ENCODE results near the gene ACTR3. TPM values are rescaled to one million over a fixed set of nuclear protein-coding genes. Genes with fewer than 3 reads are reported as not detected.
A peak's percentile ranks its signal among the peaks of the same experiment; 100 is the strongest.

The ACTR3 gene
- total RNA-seq, 5 donors from 2014 or later (not counting 1 experiment from before 2014, with no cell fraction given), result 228 to 277 (median 255) TPM

DNA sequence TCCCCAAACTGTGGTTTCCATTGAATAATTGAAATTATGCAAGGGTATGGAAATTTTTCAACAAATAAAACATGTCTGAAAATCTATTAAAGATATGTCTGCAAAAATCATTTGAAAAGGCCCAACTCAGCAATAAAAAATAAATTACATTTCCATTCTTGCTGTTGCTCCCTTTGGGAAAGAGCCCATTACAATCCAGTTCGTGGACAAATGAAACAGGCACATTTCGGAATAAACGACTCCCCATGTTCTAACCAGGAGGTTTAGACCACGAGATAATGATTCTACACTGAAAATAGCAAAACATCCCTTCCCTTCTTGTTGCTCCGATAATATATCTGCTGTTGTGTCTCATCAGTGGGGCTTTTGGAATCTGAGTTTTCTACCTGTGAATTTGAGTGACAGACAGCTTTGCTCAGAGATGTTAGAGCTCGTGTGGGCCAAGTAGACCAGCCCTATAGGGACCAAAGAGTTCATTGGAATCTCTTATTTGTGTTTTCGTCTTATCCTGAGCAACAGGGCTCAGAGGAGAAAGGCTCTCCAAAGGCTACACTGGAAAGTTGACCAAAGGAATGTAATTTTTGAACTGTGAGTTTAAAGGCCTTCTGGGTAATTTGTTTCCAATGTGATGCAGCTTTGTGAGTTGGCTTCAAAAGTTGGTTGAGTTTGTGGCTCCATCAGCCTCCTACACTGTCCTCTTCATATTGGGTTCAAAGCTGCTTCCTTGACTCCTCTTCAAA is 119.5 kb downstream of the ACTR3 start:
- WGBS (ENCODE audit: insufficient coverage), result 59% methylated on average over 3 of the region's 7 CpGs
- CTCF ChIA-PET, result no interaction called here

GRCh38 chr2:114010001-114010400 is 120.1 kb downstream of the ACTR3 start:
- WGBS (ENCODE audit: insufficient coverage), result 83% methylated on average over 1 of the region's 2 CpGs
- no peaks in the 10 kb centered on the region for H3K9me3 ChIP-seq
- no peak overlapping the region for H3K4me3 ChIP-seq (ENCODE audit: control insufficient read depth in 1 of 2, extremely low read depth in 1 of 2, low read length in 1 of 2)
- no peak overlapping the region for H3K27ac ChIP-seq (ENCODE audit: low read length)
- H3K9me3 Mint-ChIP-seq, result no peaks in the 10 kb centered on the region
- no peaks in the 10 kb centered on the region for H3K36me3 ChIP-seq (ENCODE audit: control insufficient read depth in 2 of 2, extremely low read depth in 1 of 2, insufficient read depth in 1 of 2, low read length in 1 of 2)
- no peak overlapping the region for H3K27ac Mint-ChIP-seq
- ChIA-PET POLR2A (no interaction called here), CTCF (no interaction called here)
- H3K27me3 ChIP-seq (replicated peaks in 1 of 2; ENCODE audit: control insufficient read depth in 2 of 2, extremely low read depth in 1 of 2, insufficient read depth in 2 of 2, low read length in 1 of 2), result peaks cover 0 to 4% of the 10 kb centered on the region in 2 experiments
- no peaks in the 10 kb centered on the region for H3K4me1 Mint-ChIP-seq
- peaks cover 3% of the 10 kb centered on the region for H3K36me3 Mint-ChIP-seq
- DNase-seq, result no peak
- no peak overlapping the region for H3K4me3 Mint-ChIP-seq
- H3K4me1 ChIP-seq (ENCODE audit: control insufficient read depth in 1 of 2, extremely low read depth in 1 of 2, insufficient read depth in 2 of 2, low read length in 2 of 2), result no peaks in the 10 kb centered on the region
- no peak for ATAC-seq (replicated peaks in 1 of 4)
- peaks cover 4 to 5% of the 10 kb centered on the region in 2 donors for H3K27me3 Mint-ChIP-seq

More for the DNA sequence above, 119.5 kb downstream of the ACTR3 start:
- Histone ChIP-seq H3K4me1 (ENCODE audit: control insufficient read depth in 1 of 2, extremely low read depth in 1 of 2, insufficient read depth in 2 of 2, low read length in 2 of 2) (no peaks in the 10 kb centered on the region), H3K9me3 (no peaks in the 10 kb centered on the region), H3K36me3 (ENCODE audit: control insufficient read depth in 2 of 2, extremely low read depth in 1 of 2, insufficient read depth in 1 of 2, low read length in 1 of 2) (no peaks in the 10 kb centered on the region), H3K27ac (ENCODE audit: low read length) (no peak overlapping the region), H3K27me3 (replicated peaks in 1 of 2; ENCODE audit: control insufficient read depth in 2 of 2, extremely low read depth in 1 of 2, insufficient read depth in 2 of 2, low read length in 1 of 2) (peaks cover 0 to 4% of the 10 kb centered on the region in 2 experiments), H3K4me3 (ENCODE audit: control insufficient read depth in 1 of 2, extremely low read depth in 1 of 2, low read length in 1 of 2) (no peak overlapping the region)
- Mint-ChIP-seq H3K4me1 (no peaks in the 10 kb centered on the region), H3K27me3 (peaks cover 4 to 9% of the 10 kb centered on the region in 2 donors), H3K27ac (no peak overlapping the region), H3K36me3 (peaks cover 5% of the 10 kb centered on the region), H3K9me3 (peaks cover 0 to under 1% (median 0%) of the 10 kb centered on the region in 3 donors), H3K4me3 (no peak overlapping the region)
- no peak for ATAC-seq (replicated peaks in 1 of 4)
- POLR2A ChIA-PET, result no interaction called here
- DNase-seq, result no peak

GRCh38 chr2:114011713-114012112 is 121.8 kb downstream of the ACTR3 start:
- CTCF ChIA-PET, result no interaction called here
- no peak for DNase-seq

More at GRCh38 chr2:114011713-114012112, 121.8 kb downstream of the ACTR3 start:
- WGBS (ENCODE audit: insufficient coverage), result no CpG with 5 or more reads among the region's 4 CpGs
- peak overlapping the region in 1 of 2 donors; percentile 39 for H3K27ac Mint-ChIP-seq
- H3K4me1 Mint-ChIP-seq, result no peaks in the 10 kb centered on the region
- H3K9me3 ChIP-seq, result no peaks in the 10 kb centered on the region
- H3K4me3 ChIP-seq (ENCODE audit: control insufficient read depth in 1 of 2, extremely low read depth in 1 of 2, low read length in 1 of 2), result no peak overlapping the region
- H3K27me3 Mint-ChIP-seq, result peaks cover 5 to 7% of the 10 kb centered on the region in 2 donors
- no peaks in the 10 kb centered on the region for H3K36me3 ChIP-seq (ENCODE audit: control insufficient read depth in 2 of 2, extremely low read depth in 1 of 2, insufficient read depth in 1 of 2, low read length in 1 of 2)
- H3K27me3 ChIP-seq (replicated peaks in 1 of 2; ENCODE audit: control insufficient read depth in 2 of 2, extremely low read depth in 1 of 2, insufficient read depth in 2 of 2, low read length in 1 of 2), result peaks cover 0 to 4% of the 10 kb centered on the region in 2 experiments
- POLR2A ChIA-PET, result no interaction called here
- H3K4me1 ChIP-seq (ENCODE audit: control insufficient read depth in 1 of 2, extremely low read depth in 1 of 2, insufficient read depth in 2 of 2, low read length in 2 of 2), result no peaks in the 10 kb centered on the region
- peaks cover 3% of the 10 kb centered on the region for H3K36me3 Mint-ChIP-seq
- H3K9me3 Mint-ChIP-seq, result no peaks in the 10 kb centered on the region
- no peak overlapping the region for H3K27ac ChIP-seq (ENCODE audit: low read length)
- no peak for ATAC-seq (replicated peaks in 1 of 4)
- no peak overlapping the region for H3K4me3 Mint-ChIP-seq

Other genes starting within 250 kb of the ACTR3 start
- gene SLC35F5, start 133.4 kb upstream of the ACTR3 start, total RNA-seq, result 10 to 100 TPM; 19.5 to 37.0 (median 23.3) TPM